Putamen (tissue), 1 donor: ENCODE data around the gene PAX8.
A peak's percentile ranks its signal among the peaks of the same experiment; 100 is the strongest.

Experiments
- DNase-seq: peaks from one replicate; pipeline ENCODE4 v3.0.0-alpha.2; 2016; ENCODE audit warnings: low spot score

The PAX8 gene

DNA sequence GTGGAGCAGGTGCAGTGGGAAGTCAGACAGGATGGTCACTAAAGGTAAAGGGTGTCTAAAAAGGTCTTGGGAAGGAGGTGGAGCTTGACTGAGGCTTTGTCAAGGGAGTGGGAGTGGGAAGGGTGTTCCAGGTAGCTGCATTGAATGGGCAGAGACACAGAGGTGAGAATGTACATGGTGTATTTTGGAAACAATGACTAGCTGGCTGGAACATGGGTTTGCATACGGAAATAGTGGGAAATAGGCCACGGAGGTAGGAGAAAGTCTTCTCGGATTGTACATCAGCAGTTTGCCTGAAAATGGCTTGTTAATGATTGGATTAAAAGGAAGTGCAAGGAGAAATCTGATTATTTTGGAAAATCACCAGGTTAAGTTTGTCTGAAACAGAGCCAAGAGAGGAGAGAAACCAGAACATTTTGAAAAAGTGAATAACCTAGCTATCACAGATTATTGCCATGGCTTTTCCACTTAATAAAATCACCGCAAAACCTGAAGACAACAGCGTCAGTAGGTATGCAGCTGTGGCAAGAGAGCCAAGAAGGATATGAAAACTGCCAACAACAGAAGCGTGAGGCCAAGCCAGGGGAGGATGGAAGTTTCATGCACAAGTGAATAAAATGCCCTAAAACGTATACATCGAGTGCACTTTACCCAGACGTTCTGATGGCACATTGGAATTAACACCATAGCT, 13.9 kb downstream of the PAX8 start:
- DNase-seq, result no peak

DNA sequence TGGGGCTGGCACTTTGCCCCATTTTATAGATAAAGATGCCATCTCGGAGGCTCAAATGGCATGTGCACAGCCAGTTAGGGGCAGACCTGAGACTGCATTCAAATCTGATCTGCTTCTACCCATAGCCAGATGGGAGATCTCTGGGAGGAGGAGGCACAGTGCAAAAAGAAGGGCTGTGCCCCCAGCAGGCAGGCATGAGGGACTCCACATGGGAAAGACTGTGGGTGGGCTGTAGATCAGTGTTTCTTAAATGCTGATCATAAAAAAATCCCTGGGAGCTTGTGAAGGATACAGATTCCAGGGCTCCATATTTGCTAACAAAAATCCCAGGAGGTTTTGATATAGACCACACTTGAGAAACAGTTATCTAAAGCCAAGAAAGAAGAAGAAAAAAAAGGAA, 15.2 kb downstream of the PAX8 start:
- DNase-seq, result no peak

DNA sequence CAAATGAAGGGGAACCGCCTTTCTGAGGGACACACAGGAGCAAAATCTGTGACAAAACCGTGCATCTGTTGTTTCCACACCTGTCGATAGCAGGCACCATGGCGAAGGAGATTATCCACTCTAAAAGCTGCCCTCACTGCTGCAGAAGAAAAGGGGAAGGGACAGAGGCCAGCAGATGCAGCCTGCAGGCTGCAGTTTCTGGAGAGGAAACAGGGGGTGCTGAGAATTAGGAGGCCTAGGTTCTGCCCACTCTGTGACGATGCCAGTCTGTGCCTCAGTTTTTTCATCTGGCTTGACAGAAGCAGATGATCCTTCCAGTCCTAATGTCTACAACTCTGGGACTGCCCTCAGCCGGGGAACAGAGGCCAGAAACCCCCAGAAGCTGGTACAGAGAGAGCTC, 17.7 kb downstream of the PAX8 start:
- DNase-seq, result no peak

DNA sequence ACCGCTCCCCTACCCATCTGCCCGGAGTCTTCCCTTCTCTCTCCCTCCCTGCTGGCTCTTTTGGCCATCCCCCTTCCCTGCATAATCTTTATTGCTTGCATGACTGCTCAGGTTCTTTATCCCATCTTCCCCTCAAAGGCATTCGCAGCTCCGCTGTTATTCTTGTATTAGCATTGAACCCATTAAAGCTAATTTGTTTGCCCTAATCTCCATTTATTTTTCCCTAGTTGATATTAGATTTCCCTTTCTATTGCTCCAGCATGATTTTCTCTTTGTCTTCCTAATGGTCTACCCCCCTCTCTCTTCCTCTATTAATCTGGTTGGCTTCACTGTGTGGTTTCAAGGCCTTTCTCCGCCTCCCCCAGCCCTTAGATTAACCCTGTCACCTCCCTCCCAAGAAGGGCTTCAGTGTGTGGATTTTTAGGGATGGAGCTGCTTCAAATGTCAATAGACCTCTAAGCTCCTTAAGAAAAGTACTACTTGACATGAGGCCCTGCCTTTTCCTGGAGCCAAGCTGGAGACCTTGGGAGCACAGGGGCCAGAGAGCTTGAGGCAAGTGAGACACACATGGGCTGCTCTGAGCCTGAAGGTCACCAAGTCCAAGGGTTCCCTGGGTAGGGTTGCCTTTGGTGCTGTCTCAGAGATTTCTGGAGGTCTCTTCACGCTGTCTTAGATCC, 20.1 kb downstream of the PAX8 start:
- no peak for DNase-seq

DNA sequence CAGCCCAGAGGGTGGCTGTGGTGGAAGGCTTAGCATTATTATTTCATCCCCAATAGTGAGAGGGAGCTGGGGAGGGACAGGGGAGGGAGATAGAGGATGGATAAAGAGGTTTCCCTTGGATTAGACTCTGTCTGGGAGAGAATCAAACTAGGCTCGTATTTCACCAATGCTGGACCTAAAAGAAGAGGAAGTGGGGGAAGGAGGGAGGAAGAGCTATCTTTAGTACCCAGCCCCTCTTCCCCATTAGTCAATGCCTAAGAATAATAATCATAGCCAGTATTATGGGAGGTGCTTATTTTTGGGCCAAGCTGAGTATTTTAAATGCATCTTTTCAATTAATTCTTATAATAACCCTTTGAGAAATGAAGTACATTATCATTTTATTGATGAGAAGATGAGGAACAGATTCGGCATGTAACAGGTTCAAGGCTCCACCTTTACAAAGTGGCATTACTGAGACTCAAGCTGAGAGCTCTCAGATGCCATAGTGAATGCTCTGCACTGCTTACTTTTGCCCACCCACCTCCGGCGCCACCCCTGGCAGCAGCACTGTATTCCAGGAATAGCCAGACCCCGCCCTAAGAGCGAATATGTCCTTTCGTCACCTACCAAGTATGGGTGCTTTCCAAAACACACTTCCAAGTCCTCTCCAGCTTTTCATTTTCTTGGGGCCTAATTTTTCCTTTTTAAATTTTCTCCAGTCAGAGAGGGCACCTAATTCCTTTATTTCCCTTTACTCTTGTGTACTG, 21.0 kb downstream of the PAX8 start:
- no peak for DNase-seq

DNA sequence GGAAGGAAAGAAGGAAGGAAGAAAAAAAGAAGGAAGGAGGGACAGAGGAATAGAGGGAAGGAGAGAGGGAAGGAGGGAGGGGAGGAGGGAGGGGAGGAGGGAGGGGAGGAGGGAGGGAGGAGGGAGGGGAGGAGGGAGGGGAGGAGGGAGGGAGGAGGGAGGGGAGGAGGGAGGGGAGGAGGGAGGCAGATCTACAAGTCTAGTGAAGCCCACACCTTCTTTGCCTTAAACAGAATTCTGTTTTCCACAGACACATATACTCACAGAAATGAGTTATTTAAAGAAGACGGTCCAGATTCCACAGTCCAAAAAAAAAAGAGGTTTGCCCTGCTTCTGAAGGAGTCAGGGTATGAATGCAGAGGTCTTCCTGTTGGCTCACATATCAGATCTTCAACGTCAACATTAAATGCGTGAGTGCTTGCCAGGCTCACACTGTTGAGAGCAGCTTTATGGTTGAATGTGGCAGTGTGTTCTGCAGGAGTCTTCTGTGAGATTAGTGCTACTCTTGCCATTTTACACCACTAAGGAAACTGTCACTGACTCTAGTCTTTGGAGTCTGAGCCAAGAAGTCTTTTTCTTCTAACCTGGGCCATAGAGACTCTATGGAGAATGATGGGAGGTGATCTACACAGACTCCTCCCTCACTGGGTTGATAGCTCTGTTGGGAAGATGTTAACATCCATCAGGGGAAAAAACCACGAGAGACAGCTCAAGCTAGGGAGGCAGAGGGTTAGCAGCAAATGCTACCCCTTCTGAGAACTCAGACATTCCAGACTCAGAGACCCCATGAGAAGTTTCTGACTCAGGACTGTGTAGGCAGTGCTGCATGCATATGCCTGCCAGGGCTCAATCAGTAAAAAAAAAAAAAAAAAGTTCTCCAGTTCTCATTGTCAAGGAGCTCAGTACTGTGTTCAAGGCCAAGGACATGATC, 23.3 kb downstream of the PAX8 start:
- DNase-seq, result no peak

DNA sequence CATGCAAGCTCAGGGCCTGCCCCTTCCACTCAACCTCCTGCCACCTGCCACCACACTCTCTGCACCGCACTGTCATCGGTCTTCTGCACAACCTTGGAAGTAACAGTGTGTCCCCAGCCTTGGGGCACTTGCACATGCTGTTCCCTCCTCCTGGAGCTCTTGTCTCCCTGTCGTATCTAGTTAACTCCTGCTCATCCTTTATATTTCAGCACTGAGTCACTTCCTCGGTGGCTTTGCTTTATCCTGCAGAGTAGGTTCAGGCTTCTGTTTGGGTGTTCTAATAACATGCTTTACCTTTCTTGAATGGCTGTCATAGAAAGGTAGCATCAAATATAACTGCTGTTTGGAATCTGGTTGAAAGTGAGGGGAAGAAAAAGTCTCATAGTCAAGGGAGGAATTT, 25.3 kb downstream of the PAX8 start:
- DNase-seq, result no peak

DNA sequence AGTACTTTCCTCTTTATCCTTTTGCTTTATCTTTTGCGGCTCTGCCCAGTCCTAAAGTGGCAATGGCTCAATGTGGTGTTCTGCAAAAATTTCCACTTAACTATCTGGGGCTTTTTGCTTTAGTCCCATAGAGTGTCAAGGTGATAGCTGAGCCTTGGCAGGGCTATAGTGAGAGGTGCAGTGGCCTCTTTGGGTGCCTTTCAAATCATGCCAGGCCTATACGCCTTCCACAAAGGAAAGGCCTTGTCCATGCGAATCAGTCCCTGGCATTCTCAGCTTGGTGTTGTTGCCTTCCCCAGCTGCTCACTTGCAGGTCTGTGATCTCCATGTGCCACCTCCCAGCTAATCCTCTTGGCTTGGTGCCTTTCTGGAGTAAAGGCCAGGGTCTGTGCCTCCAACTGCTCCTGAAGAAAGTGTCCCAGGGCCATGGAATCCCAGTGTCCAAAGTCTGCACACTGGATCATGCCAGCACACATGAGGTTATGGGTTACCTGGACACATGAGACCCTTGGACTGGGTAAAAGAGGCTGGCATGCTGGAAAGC, 26.6 kb downstream of the PAX8 start:
- DNase-seq, result no peak

DNA sequence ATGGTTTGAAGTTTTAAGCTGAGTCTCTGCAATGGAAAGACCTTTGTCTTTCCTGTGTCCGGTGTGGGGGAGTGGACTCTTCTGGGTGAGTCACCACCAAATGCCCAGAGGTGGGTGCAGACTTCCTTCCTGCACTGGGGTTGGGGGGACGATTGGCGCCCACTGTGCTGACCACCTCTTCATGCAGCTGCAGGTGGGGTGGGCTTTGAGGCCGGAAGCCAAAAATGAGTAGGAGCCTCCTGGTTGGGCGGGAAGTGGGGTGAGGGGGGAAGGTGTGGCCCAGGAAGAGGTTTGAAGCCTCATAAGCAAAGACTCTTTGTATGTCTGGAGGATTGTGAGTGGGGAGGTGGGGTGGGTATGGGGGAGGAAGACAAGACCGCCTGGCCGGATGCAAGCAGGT, 27.6 kb downstream of the PAX8 start:
- no peak for DNase-seq

DNA sequence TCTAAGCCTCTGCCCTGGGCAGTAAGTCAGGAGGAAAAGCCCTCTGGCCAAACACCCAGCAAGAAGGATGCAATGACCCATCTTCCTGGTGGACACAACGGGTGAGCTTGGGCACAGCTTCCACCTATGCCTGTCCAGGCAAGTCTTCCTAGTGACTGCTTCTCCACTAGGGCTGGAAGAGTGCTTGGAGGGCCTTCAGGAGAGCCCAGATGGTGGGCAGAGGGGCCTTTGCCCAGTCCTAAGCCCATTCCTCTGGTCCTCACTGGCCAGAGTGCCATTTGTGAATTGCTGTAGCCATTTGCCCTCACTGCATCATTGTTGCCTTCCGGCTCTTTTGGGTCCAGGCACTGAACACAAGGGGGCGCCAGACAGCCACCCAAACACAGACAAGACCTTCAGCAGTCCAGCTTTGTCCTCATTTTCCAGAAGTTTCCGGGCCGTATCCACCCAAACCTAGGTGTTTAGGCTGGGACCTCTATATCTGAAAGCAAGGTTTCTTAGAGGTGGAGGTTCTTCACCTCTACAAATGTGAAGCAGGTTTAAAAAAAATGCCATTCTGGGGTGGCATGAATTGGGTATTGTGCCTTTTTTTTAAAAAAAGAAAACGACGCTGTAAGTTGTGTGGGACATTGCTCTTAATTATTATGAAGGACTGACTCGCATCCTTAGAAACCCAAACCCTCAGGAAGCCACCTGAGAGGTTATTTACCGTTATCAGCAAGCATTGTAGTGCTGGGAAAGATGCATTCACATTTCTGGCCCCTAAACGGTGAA, 29.5 kb downstream of the PAX8 start:
- DNase-seq, result peak; percentile 56

DNA sequence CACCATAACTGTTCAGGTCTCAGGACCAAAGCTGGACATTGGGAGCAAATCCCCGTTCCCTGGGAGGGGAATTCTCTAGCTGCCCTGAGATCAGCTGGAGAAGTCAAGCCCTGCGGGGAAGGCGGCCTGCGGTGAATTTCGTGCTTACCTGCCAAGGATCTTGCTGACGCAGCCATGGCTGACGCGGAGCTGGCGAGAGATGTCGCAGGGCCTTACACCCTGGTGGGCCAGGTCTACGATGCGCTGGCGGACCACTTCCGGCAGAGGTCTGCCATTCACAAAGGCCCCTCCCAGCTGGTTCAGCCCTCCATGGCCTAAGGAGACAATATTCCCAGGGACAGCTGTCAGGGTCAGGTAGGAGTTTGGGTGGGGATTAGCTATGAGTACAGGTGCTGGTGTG, 32.1 kb downstream of the PAX8 start:
- DNase-seq, result no peak

DNA sequence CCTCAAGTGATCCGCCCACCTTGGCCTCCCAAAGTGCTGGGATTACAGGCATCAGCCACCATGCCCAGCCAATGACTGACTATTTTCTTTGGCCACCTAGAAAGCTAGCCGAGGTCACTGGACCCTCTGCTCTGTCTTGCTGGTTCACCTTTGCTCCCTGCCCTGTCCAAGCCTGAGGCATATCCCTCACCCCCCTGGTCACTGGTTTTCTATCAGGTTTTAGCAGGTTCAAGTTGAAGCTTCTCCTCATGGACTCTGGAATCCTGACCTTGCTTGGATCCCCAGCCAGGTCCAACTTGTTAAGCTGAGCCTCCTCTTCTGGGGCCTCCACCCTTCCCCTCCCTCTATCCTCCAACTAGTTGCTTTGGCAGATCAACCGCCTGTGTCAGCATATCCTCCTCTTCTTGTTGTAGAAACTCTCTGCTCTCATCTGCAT, 33.4 kb downstream of the PAX8 start:
- DNase-seq, result no peak

DNA sequence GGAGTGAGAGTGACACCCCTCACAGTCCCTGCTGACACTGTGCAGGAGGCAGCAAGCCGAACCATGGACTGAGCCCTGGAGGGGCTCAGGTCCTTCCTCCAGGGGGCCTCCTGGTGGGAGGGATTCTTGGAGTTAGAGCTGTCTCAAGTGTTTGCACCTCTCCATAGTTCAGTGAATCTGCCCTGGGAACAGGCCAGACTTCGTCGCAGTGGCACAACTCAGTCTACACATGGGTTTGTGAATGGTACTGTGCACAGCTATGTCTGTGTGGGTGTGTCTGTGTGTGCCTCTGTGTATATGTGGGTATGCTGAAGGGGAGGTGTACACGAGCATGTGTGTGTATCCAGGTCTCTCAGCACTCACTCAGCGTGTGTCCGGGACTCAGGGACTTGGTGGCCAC, 36.4 kb downstream of the PAX8 start:
- DNase-seq, result no peak

DNA sequence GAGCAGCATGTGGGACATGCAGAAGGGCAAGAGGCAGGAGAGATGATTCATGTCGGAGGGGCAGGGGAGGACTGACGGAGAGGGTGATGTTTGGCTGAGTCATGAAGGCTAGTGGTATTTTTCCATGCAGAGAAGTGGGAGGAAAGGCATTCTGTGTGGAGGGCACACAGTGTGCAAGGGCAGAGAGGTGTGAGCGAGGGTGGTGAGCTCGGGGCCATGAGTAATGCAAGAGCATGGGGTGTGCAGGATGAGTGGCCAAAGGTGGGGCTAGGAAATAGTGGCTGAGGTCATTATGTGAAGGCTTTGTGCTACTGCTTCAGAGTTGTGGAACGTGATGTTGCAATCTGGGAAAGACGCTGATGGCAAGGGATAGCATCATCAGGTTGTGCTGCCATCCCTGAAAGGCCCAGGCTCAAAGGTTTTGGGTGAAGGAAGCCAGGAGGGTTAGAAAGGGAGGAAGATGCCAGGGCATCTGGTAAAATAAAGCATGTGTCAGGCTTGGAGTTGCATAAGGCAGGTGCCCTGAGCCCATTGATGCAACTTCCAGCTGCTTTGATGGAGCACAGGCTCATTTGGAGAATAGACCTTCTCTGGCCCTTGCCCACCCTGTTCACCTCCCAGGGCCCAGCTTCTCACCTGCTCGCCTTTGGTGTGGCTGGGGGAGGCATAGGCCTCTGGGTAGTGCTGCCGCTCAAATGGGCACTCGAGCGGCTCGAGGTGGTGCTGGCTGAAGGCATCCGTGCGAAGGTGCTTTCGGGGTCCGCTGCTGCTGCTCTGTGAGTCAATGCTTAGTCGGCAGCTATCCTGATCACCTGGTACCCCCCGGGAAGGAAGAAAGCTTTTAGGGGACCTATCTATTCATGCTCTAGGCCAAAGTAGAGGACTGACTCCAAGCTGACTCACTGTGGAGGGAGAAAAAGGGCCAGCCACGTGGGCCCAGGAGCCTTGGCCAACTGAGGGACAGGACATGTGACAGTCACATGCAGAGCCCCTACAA, 37.5 kb downstream of the PAX8 start:
- no peak for DNase-seq

DNA sequence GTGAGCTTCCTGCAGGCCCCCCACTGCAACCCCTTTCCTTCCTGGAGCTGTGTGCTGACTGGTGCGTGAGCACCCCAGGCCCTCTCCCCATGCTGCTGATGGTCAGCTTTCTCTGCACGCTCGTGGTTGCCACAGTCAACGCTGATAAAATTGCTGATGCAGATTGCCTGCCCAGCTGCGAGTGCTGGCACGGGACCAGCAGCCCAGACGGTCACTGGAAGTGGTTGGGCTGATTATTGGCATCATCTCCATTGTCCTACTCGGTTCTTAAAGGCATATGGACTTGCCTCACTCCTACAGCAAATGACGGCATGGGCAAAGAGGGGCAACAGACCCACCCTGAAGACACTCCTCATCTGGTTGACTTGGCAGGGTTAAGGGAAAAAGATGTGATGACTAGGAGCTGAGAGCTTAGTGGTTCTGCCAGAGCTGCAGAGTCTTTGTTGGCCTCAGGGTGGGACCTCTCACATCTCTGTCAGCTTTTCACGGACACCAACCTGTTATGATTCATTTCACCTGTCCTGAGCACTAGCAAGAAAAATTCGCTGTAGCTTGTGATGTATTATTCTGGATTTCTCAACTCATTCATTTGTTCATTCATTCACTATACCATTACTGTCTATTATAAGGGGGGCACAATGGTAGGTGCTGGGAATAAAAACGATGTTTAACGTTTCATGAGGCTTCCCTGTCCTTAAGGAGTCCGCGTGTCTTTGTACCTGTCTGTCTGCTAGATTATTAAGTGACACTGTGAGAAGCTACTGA, 38.4 kb downstream of the PAX8 start:
- DNase-seq, result peak; percentile 62

DNA sequence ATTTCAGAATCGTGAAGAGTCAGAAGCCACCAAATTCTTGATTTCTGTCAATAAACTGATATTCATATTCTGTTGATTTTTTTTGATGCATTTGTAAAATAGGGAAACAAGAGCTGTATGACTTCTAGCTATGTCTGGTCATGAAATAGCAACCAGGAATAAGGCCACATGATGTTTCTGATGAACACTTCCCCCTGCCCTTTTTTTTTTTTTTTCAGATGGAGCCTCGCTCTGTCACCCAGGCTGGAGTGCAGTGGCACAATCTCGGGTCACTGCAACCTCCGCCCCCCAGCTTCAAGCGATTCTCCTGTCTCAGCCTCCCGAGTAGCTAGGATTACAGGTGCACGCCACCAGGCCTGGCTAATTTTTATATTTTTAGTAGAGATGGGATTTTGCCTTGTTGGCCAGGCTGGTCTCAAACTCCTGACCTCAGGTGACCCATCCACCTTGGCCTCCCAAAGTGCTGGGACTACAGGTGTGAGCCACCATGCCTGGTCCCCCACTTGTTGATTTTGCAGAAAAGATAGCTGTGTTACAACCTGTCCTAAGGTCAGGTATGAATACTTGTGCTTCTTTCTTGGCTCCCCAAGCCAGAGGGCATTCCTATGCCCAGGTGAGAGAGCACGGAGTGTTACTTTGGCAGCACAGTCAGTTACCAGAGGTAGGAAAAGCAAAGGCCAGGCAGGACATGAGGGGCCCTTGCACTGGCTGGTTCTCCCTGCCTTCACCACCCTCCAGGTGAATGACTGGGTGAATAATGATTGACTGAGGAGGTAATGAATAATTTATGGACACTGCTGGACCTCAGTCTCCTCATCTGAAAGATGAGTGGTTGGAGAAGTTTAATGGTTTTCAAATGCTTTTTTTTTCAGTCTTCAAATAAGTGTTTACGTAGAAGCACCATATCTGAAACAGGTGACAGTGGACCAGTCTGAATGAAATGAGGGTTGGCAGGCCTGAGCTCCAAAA, 39.6 kb downstream of the PAX8 start:
- no peak for DNase-seq

DNA sequence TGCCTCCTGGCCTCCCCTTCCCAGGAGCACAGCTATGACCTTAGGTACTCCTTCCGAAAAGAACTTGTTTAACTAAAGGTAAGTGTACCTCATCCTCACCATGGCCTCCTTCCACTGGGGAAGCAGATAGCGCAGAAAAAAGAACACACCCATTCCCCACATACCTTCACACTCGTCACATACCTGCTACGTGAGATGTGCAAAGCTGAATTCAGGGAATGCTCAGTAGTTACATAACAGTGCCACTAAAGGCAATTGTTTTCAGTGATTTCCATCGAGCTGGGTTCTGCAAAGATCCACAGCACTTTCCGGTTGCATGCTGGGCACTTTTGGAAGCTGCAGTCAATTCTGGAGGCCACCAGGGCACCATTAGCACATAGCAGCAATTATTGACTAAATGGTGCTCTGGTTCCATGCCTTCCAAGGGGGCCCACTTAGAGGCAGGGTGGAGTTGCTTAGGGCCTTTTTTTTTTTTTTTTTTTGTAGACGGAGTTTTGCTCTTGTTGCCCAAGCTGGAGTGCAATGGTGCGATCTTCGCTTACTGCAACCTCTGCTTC, 41.0 kb downstream of the PAX8 start:
- no peak for DNase-seq
